ENCODE data around the gene TLK2. TPM values are rescaled to one million over a fixed set of nuclear protein-coding genes. Genes with fewer than 3 reads are reported as not detected.
A peak's percentile ranks its signal among the peaks of the same experiment; 100 is the strongest.

TLK2 gene
- total RNA-seq, 1 experiment from 2014 or later: 56.1 TPM

- Mint-ChIP-seq H3K4me3 (ENCODE audit: unreplicated experiment) (no peak overlapping the region), H3K9me3 (ENCODE audit: unreplicated experiment) (no peaks in the 10 kb centered on the region), H3K27me3 (ENCODE audit: insufficient read depth, unreplicated experiment) (no peaks in the 10 kb centered on the region), H3K36me3 (ENCODE audit: insufficient read depth, unreplicated experiment) (peaks cover 78% of the 10 kb centered on the region), H3K4me1 (ENCODE audit: insufficient read depth, unreplicated experiment) (no peaks in the 10 kb centered on the region), H3K27ac (ENCODE audit: low read depth, unreplicated experiment) (peak overlapping the region; percentile 32)
- TF ChIP-seq, protein P1, sequence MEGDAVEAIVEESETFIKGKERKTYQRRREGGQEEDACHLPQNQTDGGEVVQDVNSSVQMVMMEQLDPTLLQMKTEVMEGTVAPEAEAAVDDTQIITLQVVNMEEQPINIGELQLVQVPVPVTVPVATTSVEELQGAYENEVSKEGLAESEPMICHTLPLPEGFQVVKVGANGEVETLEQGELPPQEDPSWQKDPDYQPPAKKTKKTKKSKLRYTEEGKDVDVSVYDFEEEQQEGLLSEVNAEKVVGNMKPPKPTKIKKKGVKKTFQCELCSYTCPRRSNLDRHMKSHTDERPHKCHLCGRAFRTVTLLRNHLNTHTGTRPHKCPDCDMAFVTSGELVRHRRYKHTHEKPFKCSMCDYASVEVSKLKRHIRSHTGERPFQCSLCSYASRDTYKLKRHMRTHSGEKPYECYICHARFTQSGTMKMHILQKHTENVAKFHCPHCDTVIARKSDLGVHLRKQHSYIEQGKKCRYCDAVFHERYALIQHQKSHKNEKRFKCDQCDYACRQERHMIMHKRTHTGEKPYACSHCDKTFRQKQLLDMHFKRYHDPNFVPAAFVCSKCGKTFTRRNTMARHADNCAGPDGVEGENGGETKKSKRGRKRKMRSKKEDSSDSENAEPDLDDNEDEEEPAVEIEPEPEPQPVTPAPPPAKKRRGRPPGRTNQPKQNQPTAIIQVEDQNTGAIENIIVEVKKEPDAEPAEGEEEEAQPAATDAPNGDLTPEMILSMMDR (IDR thresholded peaks at IDR 0.05; ENCODE audit: unreplicated experiment): no peak
- no TSS peak for BruUV-seq (replicated peaks)
- CTCF ChIA-PET: interaction anchor here (0.6 kb wide), 1 partner anchor 263 kb away, joined by 3 read pairs; no protein-coding TSS in a partner anchor
- intact Hi-C loops (cut with micrococcal nuclease): no loop called here
- POLR2A ChIA-PET: no interaction called here
- DNase-seq (ENCODE audit: unreplicated experiment): no peak
These were observed 135.5 kb downstream of the TLK2 start for GRCh38 chr17:62614142-62614541.

DNA sequence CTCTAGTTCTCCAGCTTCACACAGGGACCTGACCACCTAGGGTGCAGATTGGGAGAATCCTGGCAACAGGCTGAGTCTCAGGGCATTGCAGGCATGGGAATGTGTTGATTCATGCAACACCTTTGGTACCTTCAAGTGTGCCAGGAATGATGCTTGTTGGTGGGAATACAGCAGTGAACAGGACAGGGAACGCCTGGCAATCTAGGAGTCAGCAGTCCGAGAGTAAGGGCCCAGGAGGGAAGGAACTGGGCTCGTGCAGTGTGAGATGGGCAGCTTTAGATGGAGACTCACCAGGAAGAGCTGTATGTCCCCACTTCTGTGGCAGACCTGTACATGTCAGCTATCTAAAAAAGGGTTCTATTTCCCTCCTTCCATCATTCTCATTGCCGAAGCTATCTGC lies 136.9 kb downstream of the TLK2 start:
- intact Hi-C loops (cut with micrococcal nuclease): no loop called here
- Mint-ChIP-seq H3K27ac (ENCODE audit: low read depth, unreplicated experiment) (no peak overlapping the region), H3K4me3 (ENCODE audit: unreplicated experiment) (no peak overlapping the region), H3K36me3 (ENCODE audit: insufficient read depth, unreplicated experiment) (peaks cover 64% of the 10 kb centered on the region), H3K4me1 (ENCODE audit: insufficient read depth, unreplicated experiment) (no peaks in the 10 kb centered on the region), H3K27me3 (ENCODE audit: insufficient read depth, unreplicated experiment) (no peaks in the 10 kb centered on the region), H3K9me3 (ENCODE audit: unreplicated experiment) (no peaks in the 10 kb centered on the region)
- POLR2A ChIA-PET: interaction anchor here (0.6 to 1.1 kb wide), 3 partner anchors 14 to 888 kb away, joined by 3 to 4 read pairs (median 3); no protein-coding TSS in a partner anchor
- BruUV-seq (replicated peaks): no TSS peak
- DNase-seq (ENCODE audit: unreplicated experiment): no peak
- TF ChIP-seq, protein P1 (IDR thresholded peaks at IDR 0.05; ENCODE audit: unreplicated experiment): no peak
- CTCF ChIA-PET: interaction anchor here (0.7 to 0.9 kb wide), 2 partner anchors 57 to 771 kb away, joined by 3 read pairs; no protein-coding TSS in a partner anchor

DNA sequence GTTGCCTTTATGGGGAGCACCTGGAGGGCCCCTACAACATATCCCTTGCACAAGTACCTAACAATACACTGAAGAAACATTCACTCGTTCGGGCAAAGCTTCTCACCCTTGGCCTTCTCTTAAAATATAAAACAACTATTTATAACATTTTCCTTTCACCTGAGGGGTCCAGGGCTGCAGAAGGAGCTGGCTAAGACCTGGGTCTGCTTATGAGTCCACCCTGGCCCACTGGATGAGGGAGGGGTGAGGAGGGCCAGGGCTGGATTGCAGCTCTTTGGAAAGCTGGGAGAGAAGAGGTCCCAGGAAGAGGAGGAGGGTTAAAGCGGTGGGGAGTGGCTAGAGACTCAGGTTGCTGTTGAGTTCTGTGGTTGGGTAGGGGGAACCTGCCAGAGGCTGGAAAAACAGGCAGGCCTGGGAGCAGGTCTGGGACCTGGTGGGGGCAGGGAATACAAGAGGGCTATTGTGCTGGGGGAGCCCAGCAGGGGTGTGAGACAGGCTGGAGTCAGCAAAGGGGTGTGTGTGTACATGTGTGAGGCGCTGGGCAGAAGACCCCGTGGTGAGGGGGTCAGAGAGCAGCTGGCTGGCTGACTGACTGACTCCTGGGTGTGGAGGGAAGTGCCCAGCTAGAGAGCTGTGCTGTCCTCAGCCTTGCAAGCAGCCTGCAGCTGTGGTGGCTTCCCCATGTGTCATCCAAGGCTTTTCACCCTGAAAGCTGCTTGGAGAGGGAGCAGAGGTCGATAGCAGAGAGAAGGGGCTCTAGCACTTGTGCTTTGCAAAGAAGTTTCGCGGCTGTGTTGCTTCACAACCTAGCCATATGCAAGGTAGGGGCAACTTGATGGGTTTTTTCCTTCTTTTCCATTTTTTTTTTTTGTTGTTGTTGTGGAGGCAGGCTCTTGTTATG lies 138.6 kb downstream of the TLK2 start:
- Mint-ChIP-seq H3K27ac (ENCODE audit: low read depth, unreplicated experiment) (no peak overlapping the region), H3K36me3 (ENCODE audit: insufficient read depth, unreplicated experiment) (peaks cover 47% of the 10 kb centered on the region), H3K9me3 (ENCODE audit: unreplicated experiment) (no peaks in the 10 kb centered on the region), H3K4me1 (ENCODE audit: insufficient read depth, unreplicated experiment) (no peaks in the 10 kb centered on the region), H3K4me3 (ENCODE audit: unreplicated experiment) (no peak overlapping the region), H3K27me3 (ENCODE audit: insufficient read depth, unreplicated experiment) (no peaks in the 10 kb centered on the region)
- POLR2A ChIA-PET: interaction anchor here (0.6 kb wide), 1 partner anchor 24 kb away, joined by 5 read pairs; no protein-coding TSS in a partner anchor
- no peak for DNase-seq (ENCODE audit: unreplicated experiment)
- CTCF ChIA-PET: interaction anchor here (0.6 kb wide), 1 partner anchor 120 kb away, joined by 4 read pairs; no protein-coding TSS in a partner anchor
- intact Hi-C loops (cut with micrococcal nuclease): no loop called here
- BruUV-seq (replicated peaks): no TSS peak
- TF ChIP-seq, protein P1 (IDR thresholded peaks at IDR 0.05; ENCODE audit: unreplicated experiment): no peak

DNA sequence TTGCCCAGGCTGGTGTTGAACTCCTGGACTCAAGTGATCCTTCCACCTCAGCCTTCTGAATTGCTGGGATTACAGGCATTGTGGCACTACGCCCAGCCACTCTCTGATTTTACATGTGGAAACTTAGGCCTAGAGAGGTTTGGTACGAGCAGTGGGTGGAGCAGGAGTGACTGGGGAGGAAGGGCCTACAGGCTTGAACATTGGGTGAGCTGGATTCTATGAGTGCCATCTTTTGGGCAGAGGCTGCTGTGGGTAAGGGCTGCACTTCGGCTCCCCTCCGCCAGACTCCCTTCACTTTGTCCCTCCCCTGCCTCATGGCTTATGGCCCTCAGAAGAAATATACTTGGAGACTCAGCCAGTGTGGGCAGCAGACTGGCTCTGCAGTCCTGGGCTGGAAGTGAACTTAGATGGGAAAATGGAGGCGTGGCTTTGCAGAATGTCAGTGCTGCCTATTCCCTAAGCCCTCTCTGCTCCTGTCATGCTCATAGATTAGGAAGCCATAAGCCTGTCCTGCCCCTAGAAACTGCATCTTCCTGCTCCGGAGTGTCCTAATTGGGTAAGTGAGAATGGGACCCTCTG lies 139.4 kb downstream of the TLK2 start:
- POLR2A ChIA-PET: no interaction called here
- TF ChIP-seq, protein P1 (IDR thresholded peaks at IDR 0.05; ENCODE audit: unreplicated experiment): no peak
- no peak for DNase-seq (ENCODE audit: unreplicated experiment)
- Mint-ChIP-seq H3K4me1 (ENCODE audit: insufficient read depth, unreplicated experiment) (no peaks in the 10 kb centered on the region), H3K4me3 (ENCODE audit: unreplicated experiment) (no peak overlapping the region), H3K9me3 (ENCODE audit: unreplicated experiment) (no peaks in the 10 kb centered on the region), H3K36me3 (ENCODE audit: insufficient read depth, unreplicated experiment) (peaks cover 46% of the 10 kb centered on the region), H3K27ac (ENCODE audit: low read depth, unreplicated experiment) (no peak overlapping the region), H3K27me3 (ENCODE audit: insufficient read depth, unreplicated experiment) (no peaks in the 10 kb centered on the region)
- intact Hi-C loops (cut with micrococcal nuclease): no loop called here
- CTCF ChIA-PET: no interaction called here
- no TSS peak for BruUV-seq (replicated peaks)

All from MCF 10A (cell line).